Left renal cortex interstitium (tissue), 4 donors: Measurements from ENCODE around the gene CYP19A1. TPM values are rescaled to one million over a fixed set of nuclear protein-coding genes. Genes with fewer than 3 reads are reported as not detected.
"Not testable (repeated sequence)": the region's sequence is repeated elsewhere in the genome, so short reads cannot be mapped to it uniquely, and the experiment has no call there.

ENCODE experiments used
- DNase-seq, 4 donors: peaks; one replicate each; pipeline ENCODE4 v3.0.0-alpha.2; 2013; ENCODE audit warnings: low read depth in 4 of 4, low spot score in 2 of 4, missing footprints in 1 of 4
- polyA plus RNA-seq, 4 donors: library from polyadenylated mRNA; unstranded; fragments of 120-200 nt; gene quantifications; one replicate each; pipeline ENCODE4 v1.2.1, GENCODE V29; 2013; ENCODE audit not compliant: insufficient read length in 4 of 4

CYP19A1 gene
- polyA plus RNA-seq, 4 donors, result 0.14 to 0.99 TPM; not detected in 2

DNA sequence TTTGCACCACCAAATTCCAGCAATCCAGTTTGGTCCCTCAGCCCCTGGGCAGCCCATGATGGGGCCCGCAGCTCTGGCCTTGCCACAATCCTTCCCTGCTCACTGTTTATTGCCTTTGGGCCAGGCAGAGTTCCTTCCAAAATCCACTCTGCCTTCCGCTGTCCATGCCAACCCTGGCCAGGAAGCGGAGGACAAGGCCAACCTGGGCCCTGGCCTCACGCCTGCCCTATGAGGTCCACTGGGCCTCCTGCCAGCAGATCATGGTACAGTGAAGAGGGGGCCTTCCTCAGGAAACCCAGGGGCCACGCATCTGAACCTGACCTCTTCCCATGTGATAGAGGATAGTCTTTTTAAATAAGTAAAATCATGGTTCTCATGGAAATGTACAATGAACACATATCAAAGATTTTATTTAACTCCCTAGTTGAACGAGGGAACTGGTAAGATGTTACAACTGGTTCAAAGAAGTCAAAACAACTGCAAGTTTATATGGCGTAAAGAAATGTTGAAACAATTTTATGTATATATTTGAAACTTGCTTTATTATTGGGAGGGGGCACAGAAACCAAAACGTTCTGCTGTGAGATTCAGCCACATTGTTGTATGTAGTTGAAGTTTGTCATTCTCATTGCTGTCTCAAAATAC lies 147.8 kb downstream of the CYP19A1 start:
- DNase-seq, result no peak

DNA sequence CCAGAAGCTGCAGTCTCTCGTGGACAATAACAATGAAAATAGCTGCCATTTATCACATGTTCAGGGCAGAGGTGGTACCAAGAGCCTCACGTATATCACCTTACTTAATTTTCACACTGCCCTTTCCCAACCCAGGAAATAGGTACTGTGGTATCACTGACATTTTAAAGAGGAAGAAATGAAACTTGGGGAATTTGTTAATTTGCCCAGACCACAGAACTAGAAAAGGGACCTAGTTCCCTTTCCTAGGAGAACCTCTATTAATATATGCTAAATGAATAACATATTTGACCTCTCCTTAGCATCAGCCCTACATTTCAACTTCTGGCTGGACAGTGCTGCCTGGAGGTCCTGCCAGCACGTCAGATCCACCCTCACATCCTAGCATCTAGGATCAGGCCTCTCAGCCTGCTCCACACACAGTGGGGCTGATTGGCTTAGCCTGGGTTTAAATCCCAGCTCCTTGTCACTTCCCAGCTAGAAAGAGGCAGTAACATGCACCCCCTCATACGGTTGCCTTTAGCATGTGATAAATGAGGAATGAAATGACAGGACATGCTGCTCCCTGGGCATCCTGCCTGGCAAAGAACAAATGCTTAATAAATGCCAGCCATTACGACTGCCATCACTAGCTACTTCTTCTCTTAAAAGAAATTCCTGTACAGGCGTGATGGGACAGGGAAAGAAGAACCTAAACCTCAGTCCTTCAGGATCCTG lies 148.6 kb downstream of the CYP19A1 start:
- no peak for DNase-seq

DNA sequence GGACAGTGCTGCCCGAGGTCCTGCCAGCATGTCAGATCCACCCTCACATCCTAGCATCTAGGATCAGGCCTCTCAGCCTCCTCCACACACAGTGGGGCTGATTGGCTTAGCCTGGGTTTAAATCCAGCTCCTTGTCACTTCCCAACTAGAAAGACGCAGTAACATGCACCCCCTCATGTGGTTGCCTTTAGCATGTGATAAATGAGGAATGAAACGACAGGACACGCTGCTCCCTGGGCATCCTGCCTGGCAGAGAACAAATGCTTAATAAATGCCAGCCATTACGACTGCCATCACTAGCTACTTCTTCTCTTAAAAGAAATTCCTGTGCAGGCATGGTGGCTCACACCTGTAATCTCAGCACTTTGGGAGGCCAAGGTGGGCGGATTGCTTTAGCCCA lies 149.6 kb downstream of the CYP19A1 start:
- DNase-seq, result not testable (repeated sequence)

DNA sequence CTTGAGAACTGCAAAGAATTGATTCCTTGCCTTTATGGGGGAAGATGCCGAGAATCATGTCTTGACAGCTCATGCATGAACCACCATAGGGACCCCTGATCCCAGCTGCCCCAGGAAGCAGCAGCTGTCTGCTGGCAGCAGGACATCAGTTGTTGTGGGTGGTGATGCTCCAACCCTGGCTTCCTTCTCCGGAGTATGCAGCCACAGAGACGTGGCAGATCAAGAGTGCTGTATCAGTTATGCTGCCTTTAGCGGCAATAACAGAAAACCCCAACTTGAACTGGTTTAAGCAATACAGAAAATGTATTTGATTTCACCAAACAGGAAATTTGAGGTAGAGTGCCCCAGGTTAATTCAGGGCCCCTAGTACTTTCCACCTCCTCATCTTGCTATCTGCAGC lies 151.5 kb downstream of the CYP19A1 start:
- DNase-seq, result no peak

DNA sequence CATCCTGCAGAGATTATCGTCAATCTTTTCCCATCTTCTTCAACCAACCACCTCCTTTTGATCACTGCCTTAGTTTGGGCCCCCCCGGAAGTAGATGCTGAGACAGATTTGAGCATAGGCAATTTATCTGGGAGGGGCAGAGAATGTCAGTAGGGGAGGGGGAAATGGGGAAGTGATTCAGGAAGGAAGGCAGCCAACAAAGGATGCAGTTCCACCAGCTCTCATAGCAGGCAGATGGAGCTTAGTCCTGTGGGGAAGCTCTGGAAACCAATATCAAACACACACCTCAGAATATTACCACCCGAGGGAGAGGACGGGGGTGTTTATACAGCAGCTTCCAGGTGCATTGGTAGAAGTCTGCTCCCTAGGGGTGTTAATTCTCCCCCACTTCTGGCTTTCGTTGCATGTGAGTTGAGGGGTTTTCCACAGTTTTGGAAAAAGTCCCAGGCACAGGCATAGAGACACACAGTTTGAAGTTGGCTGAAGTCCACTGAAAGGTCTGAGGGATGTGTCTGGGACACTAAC lies 152.2 kb downstream of the CYP19A1 start:
- DNase-seq, result no peak

DNA sequence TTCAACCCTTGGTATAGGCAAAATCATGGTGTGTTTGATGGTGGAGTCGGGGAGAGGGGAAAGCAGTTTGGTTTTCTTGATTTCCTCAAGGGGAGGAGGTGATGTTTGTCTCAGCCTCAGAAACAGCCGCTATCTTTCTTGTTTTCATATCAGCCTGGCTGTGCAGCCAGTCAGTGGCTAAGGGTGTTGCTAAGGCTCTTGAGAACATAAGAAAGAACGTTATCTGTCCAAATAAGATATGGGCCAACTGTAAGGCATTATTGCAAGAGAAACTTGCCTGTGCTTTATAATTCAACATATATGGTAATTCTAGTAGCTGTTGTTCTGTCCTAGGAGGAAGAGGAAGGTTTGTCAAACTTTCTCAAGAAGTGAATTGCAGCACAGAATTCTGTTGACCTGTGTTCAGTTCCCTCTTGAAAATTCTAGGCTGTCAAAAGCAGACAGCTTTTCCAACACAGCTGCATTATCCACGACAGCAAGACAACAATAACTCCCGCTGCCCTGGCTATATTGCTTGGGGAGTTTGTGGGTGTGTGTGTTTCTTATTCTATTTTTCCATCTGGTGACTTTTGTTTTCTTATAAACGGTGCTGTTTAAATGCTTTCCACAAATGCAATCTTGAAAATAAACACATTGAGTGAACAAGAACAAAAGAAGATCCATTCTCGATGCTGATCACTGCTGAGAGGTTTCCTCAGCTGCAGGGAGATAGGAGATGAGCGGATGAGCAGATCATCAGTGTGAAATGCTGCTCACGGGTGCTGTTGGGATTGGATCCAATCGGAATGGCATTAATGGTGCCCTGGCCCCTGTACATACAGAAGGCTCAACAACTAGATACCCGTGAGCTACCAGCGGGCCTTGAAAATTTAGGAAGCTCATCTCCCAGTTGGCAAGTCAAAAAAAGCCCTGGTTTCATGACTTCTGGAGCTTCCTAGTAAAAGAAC lies 152.9 kb downstream of the CYP19A1 start:
- no peak for DNase-seq

DNA sequence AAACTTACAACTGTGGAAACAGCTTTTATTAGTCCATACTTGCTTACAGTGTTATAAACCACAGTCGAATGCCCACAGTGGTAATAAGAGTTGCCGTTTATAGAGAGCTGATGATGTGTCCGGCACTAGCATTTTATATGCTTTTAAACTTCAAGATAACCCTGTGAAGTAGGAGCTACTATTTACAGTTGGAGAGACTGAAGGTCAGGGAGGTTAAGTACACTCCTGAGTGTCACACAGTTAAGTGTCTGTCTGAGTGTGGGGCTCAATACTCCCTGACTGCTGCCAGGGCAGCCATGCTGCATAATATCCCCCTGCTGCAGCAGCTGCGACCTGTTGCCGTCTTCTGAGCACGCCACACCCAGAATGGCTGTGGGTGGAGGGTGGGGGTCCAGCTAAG lies 153.8 kb downstream of the CYP19A1 start:
- no peak for DNase-seq

DNA sequence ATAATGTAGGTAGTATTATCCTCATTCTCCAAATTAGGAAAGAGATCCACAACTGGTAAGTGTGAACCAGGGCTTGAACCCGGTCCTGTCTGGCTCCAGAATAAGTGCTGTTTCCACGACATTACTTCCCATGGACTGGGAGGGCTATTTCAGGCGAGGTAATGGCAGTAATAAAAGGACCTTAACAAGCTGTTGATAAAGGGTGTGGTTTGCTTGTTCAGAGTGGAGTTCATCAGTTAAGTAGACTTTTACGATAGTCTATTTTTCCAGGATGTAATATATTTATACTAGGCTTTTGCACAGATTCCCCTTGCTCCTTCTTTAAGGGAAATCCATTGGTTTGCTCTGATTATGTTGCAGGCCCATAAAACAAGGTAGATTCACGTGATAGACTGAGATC lies 155.3 kb downstream of the CYP19A1 start:
- no peak for DNase-seq

DNA sequence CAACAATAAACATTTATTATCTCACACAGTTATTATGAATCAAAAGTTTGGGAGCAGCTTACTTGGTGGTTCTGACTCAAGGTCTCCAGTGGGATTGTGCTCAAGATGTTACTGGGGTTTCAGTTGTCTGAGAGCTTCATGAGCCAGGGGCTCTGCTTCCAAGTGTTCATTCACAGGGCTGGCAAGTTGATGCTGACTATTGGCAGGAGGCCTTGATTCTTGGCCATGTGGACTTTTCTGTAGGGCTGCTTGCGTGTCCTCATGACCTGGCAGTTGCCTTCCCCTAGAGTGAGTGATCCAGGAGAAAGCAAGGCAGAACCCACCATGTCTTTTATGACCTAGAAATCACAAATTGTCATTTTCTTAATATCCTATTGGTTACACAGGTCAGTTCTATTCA lies 156.5 kb downstream of the CYP19A1 start:
- no peak for DNase-seq

DNA sequence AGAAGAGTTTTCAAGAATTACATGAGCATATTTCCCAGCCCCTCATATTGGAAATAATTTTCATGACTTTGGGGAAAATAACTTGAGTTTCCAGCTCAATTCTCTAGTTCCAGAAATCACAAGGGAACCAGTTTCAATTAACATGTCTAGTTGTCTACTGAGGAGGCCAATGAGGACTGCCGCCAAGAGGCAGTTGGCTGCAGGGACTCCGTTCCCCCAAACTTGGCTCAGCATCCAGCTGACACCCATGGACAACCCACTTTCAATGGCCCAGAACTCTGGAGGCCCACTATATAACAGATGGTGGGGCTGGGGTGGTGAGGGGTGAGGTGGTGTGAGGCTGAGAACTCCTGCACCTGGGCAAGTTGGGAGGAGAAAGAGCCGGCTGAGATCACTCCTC lies 157.2 kb downstream of the CYP19A1 start:
- DNase-seq, result no peak

DNA sequence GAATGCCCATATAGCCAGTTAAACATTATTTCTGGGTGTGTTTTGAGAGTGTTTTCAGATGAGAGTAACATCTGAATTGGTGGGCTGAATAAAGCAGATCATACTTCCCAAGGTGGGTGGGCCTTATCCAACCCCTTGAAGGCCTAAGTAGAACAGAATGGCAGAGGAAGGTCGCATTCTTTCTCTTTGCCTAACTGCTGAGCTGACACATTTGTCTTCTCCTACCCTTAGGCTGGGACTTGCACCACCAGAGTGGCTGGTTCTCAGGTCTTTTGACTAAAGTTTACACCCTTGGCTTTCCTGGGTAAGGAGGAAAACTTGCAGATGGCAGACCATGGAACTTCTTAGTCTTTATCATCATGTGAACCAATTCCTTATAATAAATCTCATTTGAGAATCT lies 157.9 kb downstream of the CYP19A1 start:
- no peak for DNase-seq

DNA sequence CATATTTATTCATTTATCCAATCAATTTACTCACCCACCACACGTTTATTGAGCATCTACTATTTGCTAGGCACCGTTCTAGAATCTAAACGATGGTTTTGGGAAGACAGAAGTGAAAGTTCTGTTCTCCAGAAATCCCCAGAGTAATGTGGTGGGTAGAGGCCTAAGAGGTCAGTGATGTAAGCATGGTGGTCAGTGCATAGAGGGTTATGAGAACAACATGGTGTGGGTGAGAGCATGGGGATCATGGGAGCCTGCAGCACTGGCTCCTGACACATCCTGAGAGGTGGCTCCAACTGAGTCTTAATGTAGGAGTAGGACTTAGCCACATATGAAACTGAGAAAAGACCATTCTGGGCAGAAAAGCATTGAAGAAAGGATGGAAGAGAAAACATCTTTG lies 158.4 kb downstream of the CYP19A1 start:
- no peak for DNase-seq

DNA sequence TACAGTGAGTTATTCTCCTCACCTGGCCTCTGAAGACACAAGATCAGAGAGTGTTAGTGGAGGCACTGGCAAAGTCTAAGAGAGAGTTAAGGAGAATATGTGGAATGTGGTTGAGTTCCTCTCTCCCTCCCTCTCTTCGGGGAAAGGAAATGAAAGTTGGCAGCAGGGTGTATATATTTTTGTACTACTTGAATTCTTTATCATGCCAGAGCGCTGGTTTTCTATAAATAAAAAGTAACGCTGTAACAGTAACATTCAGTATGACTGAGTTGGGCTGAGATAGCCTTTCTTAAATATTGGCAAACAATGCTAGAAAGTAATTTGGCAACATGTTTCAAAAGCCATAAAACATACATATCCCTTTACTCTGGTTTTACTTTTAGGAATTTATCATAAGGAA lies 166.2 kb downstream of the CYP19A1 start:
- DNase-seq, result no peak

DNA sequence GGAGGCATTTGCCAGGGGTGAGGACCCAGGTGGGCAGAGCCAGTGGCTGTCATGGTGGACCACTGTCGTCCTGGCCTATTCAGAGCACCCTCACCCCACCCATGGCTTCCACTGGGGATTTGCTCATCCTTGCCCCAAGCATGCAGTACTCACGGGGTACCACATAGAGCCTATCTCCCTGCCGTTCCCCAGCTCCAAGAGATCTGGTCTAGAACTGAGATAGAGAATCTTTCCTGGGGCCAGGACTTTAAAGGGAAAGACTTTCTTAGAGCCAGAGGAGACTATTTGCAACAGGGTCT lies 166.8 kb downstream of the CYP19A1 start:
- DNase-seq, result no peak

DNA sequence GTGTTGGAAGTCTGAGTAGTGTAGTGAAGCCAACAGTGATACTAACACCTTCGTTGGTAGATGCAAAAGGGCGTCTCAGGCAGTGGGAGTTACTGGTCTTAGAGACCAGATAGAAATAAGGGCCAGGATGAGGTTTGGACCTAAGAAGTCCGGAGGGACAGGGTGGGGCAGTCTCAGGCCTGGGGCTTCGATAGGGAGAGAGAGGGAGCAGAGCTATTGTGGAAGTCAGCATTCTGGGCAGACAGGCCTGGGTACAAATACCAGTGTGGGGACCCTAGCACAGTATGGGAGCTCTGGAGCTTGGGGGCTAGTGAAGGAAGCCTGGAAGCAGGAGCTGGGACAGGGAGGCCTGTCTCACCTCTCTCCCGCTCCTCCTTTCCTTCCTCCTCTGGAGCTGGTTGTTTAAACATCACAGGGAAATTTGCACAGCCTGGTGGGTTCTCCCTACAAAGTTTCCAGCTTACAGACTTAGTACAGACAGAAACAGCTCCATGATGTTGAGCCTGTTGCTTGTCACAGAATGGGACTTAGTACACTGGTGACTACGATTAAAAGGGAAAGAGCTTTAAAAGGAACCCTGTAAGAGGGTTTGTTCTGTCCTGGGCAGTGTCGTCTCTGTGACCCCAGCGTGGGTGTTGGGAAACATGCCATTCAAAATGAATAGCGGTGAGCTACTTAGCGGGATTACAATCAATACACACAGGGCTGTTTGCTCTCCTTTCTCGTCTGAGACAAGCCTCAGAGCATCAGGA lies 167.3 kb downstream of the CYP19A1 start:
- DNase-seq, result no peak

DNA sequence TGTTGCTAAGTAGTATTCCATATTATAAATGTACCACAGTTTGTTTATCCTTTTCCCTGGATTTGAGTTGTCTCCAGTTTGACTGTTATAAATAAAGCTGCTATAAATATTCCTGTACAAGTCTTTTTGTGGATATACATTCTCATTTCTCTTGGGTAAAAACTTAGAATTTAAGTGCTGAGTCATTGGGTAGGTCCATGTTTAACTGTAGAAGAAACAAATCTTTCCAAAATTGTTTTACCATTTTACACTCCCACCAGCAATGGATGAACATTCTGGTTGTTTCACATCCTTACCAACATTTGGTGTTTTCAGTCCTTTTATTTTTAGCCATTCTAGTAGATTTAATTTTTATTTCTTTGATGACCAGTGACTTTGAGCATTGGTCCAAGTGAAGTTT lies 169.7 kb downstream of the CYP19A1 start:
- no peak for DNase-seq

DNA sequence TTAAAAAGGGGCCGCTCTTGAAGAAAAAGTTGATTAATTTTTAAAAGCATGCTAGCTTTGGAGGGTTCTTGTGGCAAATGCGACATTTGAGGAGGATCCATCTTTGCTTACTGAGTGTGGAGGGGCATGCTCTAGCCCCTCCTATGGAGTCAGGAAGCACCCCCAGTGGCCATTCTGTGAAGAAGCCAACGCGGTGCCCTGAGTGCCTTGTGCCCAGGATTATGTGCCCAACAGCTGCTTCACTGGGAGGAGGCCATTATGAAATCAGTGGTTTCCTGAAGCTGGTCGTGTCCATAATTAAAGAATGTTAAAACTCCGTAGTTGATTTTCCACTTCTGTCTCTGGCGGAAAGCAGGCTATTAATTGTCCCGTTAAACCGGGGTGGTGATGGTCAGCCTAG lies 174.6 kb downstream of the CYP19A1 start:
- no peak for DNase-seq

DNA sequence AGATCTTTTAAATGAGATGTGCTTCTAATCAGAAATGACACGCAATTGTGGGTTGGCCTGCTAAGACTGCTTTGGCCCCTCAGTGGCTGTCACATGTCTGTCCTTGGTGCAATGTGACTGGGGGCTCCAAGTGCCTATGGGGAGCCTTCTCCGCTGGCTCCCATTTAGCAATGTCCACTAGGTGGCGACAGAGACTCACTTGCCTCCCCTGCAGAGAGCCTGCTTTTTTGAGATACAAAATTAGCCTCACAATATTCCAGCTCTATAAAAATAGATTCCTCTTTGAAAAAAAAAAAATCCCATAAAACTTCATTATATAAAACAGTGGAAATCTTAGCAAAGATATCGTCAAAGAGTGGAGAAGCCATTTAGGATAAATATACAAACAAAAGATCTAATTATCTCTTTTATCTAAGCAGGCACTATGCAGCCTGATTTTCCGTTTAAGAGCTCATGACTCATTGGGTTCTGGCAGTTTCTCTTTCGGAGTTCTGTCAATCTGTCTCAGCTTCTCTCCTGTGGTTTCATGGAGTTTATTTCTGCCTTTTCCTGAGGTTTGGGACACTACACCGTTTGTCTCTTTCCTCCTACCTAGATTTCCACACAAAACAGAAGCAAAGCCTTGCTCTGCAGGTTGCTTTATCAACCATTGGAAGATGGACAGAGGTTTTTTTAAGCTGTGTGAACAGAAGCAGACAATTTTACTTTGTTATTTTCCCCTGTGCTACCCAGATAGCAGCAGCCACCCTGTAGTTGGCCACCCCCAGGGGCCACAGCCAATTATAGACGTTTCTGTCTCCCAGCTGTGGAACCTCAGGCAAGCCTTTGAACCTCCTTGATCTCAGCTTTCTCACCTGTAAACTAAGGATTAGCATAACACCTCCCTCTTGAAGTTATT lies 175.3 kb downstream of the CYP19A1 start:
- DNase-seq, result peak in 1 of 4 donors; percentile 43

DNA sequence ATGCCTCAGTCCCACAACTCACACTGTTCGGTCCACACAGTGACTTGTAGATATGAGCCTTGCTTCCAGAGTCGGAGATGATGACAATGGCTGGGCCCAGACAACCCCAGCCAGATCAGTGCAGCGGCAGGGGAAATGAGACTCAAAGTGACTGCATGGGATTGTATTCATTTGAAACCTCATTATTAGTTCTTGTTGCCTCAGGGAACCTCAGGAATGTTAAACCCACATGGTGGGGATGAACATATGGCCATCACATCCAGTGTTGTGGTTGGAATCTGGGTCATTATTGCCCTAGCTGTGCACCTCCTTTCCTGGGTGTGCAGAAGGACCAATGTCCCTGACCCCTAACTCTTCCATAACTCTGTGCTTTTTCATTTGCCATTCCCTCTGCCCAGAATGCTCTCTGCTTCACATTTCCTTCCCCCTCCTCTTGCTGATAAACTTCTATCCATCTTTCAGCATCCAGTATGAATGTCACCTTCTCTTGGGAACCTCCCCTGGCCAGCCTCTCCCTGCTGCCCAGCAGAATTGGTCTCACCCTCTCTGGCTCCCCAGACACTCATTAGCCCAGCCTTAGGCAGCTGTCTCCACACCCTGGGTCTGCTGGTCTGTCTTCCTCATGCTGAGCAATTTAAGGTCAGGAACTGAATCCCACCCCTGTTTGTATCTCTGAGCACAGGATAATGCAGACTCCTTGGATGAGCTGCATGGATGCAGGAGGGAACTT lies 176.7 kb downstream of the CYP19A1 start:
- DNase-seq, result no peak
